WTC11 (cell line): ENCODE measurements around the gene ARSB.

Experiments
- ATF2 ChIP-seq: sonication (generic); formaldehyde crosslinking; IDR thresholded peaks from 2 replicates; pipeline ENCODE4 v1.8.1; 2022; ENCODE audit warnings: low read depth, missing genetic modification reagents, borderline replicate concordance
- CTCF ChIP-seq: fragments of 200-600 bp; IDR thresholded peaks from 2 replicates; pipeline ENCODE4 v1.8.0; 2022; ENCODE audit warnings: antibody characterized with exemption
- JUN ChIP-seq: sonication (generic); formaldehyde crosslinking; IDR thresholded peaks from 2 replicates; pipeline ENCODE4 v1.8.0; 2023; ENCODE audit warnings: mild to moderate bottlenecking, missing genetic modification reagents
- MYBL2 ChIP-seq: sonication (generic); formaldehyde crosslinking; IDR thresholded peaks from 2 replicates; pipeline ENCODE4 v1.8.1; 2023; ENCODE audit warnings: mild to moderate bottlenecking, moderate library complexity, missing genetic modification reagents
- NFE2L1 ChIP-seq: sonication (generic); formaldehyde crosslinking; IDR thresholded peaks from 2 replicates; pipeline ENCODE4 v1.8.1; 2023; ENCODE audit warnings: missing genetic modification reagents
- NR2C2 ChIP-seq: sonication (generic); formaldehyde crosslinking; IDR thresholded peaks from 2 replicates; pipeline ENCODE4 v1.8.0; 2022; ENCODE audit warnings: mild to moderate bottlenecking, missing genetic modification reagents
- PREB ChIP-seq: sonication (generic); formaldehyde crosslinking; IDR thresholded peaks from 2 replicates; pipeline ENCODE4 v1.8.1; 2022; ENCODE audit warnings: mild to moderate bottlenecking, missing genetic modification reagents, moderate library complexity, borderline replicate concordance
- SP1 ChIP-seq: sonication (generic); formaldehyde crosslinking; conservative IDR thresholded peaks from 2 replicates; pipeline ENCODE4 v1.8.1; 2022; ENCODE audit warnings: missing genetic modification reagents
- ZNF121 ChIP-seq: sonication (generic); formaldehyde crosslinking; IDR thresholded peaks from 2 replicates; pipeline ENCODE4 v1.8.0; 2023; ENCODE audit warnings: missing genetic modification reagents
- TF ChIP-seq, protein P1 (sequence below): sonication (generic); formaldehyde crosslinking; IDR thresholded peaks from 2 replicates; pipeline ENCODE4 v1.8.1; 2022; ENCODE audit warnings: low read depth, mild to moderate bottlenecking, moderate library complexity, missing genetic modification reagents, borderline replicate concordance

DNA sequence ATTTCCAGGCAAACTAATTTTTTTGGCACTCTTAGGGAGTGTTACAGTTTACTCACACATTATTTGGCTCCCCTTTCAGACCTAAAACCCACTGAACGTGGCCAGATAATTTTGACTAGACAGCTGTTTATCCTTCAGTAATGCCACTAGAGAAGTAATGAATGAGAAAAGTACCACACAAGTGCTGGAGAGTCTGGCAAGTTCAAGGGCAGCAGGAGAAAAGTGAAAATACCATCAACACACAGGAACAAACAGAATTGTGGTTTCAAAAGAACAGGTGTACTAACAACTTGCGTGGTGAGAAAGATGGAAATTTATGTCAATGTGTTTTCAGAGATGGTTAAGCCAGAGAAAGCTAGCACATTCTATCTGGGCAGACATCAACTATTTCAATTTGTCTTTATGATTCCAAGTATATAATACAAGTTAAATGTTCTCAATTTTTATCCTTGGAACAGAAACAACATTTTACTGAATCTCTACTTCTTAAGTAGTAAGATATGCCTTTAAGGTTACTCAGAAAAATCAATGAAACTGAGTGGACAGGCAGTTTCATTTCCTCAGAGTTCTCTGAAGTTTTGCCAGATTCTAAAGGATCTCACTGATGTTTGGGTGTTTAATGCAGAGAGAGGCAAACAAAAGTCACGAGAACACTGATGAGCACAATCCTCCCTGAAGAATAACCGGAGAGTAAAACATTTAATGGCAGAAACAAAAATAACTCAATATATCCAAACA, 91.0 kb downstream of the ARSB start:
- TF ChIP-seq CTCF: no peak
- no peak for TF ChIP-seq MYBL2 (CRISPR knock-in tag)
- no peak for TF ChIP-seq ATF2 (CRISPR knock-in tag)
- TF ChIP-seq, protein P1, sequence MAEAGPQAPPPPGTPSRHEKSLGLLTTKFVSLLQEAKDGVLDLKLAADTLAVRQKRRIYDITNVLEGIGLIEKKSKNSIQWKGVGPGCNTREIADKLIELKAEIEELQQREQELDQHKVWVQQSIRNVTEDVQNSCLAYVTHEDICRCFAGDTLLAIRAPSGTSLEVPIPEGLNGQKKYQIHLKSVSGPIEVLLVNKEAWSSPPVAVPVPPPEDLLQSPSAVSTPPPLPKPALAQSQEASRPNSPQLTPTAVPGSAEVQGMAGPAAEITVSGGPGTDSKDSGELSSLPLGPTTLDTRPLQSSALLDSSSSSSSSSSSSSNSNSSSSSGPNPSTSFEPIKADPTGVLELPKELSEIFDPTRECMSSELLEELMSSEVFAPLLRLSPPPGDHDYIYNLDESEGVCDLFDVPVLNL: no peak
- no peak for TF ChIP-seq JUN (CRISPR knock-in tag)
- TF ChIP-seq SP1: no peak
- no peak for TF ChIP-seq PREB (CRISPR knock-in tag)
- TF ChIP-seq ZNF121 (CRISPR knock-in tag): no peak
- TF ChIP-seq NFE2L1 (CRISPR knock-in tag): no peak
- TF ChIP-seq NR2C2: no peak
